ENCODE results near the gene PGGT1B.
"Not testable (repeated sequence)": the region's sequence is repeated elsewhere in the genome, so short reads cannot be mapped to it uniquely, and the experiment has no call there.

PGGT1B gene

GRCh38 chr5:115257981-115258380 lies 4.7 kb downstream of the PGGT1B start:
- no peak for DNase-seq

DNA sequence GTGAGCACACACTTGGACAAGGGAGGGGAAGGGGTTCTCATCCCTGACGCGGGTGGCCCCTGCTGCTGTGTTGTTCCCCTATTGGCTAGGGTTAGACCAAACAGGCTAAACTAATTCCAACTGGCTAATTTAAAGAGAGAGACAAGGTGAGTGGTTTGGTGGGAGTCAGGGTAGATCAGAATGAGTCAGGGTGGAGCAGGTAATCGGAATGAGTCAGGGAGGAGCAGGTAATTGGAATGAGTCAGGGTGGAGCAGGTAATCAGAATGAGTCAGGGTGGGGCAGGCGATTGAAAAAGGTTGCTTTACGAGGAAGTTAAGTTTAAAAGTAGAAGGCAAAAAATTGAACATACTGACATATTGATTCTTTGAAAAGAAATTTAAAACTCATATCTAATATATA lies 13.3 kb downstream of the PGGT1B start:
- not testable (repeated sequence) for DNase-seq

DNA sequence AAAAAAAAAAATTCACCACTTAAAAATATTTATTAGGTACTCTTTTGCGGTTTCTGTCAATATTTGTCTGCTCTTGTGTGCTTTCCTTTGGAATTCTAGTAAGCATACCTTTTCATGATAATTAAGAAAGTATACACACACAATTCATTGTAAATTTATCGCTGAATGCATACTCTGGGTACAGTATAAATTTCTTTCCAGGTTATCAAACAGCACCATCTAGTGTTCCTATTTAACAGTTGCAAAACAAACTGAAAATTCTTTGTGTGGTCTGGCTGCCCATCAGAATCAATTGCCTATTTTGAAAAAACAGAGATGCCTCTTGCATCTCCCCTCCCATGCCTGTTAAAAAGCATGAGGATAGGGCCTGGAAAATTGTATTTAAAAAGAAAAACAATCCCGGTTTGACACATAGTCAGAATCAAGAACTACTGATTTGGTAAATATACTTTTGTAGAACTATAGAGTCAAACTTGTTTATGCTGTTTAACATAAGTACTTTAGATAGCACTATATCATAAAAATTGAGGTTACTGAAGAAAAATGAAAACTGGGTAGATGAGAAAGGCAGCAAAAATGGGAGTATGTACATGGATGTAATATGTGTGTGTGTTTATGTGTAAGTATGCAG lies 16.2 kb downstream of the PGGT1B start:
- DNase-seq = peak; percentile 12 to 42

DNA sequence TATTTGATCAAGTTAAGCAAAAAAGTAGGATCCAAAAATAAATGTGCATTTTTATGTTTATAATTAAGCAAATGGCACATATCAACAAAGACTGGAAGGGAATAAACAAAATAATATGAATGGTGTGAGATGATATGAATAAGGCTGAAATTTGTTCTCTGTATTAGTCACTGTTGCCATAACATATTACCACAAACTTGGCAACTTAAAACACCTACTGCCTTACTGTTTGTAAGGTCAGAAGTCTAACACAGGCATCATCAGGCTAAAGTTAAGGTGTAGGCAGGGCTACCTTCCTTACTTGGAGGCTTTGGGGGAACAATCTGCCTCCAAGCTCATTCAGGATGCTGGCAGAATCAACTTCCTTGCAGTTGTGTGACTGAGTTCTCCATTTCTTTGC lies 19.3 kb downstream of the PGGT1B start:
- no peak for DNase-seq

DNA sequence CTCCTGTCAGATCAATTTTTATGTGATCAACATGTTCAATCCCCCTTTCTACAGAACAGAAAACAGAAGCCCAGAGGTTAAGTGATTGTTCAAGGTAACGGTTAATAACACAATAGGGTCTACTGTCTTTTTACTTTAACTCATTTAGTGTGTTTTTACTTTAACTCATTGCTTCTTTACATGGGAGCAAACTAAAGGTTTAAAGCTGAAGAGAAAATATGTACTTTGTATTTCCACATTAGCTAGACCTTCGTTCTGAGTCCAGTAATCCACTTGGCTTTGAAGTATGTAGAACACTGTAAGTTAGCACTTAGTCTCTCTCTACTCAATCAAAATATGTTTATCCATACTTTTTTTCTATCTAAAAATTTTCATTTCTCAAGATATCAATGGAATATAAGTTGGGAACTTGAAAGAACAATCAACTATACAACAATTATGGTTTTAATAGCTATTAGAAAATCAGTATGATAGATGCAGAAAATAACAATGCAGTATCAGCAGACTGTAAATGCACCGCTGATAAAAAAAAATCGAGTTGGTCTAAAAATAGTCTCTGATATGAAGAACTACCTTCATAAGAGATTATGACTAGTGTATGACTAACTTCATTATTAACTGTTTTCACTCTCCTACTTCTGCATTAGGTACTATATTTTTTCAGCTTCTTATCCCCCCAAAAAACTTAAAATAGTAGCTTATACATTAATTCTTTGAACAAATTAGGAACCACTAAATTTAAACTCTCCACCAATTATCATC lies 20.6 kb downstream of the PGGT1B start:
- DNase-seq = no peak

- DNase-seq = no peak
Measured at GRCh38 chr5:115237066-115237465, 25.6 kb downstream of the PGGT1B start.

DNA sequence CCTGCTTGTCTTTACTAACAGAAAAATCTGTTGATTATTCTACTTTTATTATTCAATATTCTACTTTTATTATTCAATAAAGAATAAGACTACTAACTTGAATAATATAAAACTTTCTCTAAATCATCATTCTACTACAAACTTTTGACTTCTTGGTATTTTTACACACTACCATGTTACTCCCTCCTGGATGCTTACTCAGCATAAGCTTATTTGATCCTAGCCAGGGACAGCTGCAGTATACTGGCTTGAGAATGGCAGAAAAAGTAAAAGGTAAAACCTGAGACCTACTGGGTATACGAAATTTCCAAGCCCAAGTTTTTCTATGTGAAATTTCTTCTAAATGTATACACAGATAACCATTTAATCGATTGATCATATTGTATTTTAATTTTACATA lies 26.1 kb downstream of the PGGT1B start:
- DNase-seq = no peak

GRCh38 chr5:115231598-115231997 lies 31.1 kb downstream of the PGGT1B start:
- no peak for DNase-seq

GRCh38 chr5:115229606-115230005 lies 33.1 kb downstream of the PGGT1B start:
- peak; percentile 41 to 55 for DNase-seq

GRCh38 chr5:115227281-115227680 lies 35.4 kb downstream of the PGGT1B start:
- no peak for DNase-seq

- no peak for DNase-seq
Measured at GRCh38 chr5:115214541-115214940, 48.1 kb downstream of the PGGT1B start.

DNA sequence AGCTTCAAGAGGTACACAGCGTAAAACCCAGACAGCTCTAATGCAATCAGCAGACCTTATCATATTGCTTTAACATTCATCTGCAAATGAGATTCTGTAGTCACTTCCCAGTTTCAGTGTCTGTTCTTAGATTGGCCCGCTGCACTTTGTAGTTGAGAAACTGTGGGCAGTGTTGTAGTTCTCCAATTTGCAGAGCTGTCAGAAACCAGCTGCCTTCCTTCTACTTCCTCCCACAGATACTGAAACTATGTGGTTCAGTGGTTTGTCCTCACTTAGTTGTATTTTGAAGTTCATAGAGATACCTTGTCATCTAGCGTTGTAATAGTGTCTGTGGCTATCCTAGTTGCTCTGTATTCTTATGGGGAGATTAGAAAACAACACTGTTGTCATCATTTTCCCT lies 53.4 kb downstream of the PGGT1B start:
- peak; percentile 94 to 96 for DNase-seq

GRCh38 chr5:115202952-115203351 lies 59.7 kb downstream of the PGGT1B start:
- no peak for DNase-seq

DNA sequence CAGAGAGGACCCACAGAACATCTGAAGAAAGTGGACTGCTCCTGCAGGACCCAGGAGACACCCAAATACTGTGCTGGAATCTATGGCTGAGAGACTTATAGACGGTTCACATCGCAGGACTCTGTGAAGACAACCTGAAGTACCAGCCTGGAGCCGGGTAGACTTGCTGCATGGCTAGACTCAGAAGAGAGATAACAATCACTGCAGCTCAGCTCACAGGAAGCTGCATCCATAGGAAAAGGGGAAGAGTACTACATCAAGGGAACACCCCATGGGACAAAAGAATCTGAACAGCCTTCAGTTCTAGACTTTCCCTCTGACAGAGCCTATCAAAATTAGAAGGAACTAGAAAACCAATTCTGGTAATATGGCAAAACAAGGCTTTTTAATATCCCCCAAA lies 66.5 kb downstream of the PGGT1B start:
- DNase-seq = no peak

DNA sequence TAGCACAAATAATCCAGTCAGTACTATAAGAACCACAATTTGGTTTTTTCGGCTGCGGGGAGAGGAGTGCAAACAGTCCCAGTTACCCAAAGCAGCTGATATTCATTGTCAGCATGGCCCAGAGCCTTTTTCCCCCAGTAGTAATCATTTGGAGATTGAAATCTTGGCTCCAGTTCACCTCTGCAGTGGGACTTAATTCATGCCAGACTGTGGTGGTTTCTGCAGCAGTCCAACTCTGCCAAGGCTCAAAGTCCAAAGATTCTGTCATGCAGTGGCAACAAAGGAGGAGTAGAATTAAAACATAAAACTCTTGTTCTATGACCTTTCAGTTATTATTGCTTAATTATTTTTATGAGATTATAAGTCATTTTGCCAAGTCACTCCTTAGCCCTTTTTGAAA lies 68.0 kb downstream of the PGGT1B start:
- DNase-seq = no peak

DNA sequence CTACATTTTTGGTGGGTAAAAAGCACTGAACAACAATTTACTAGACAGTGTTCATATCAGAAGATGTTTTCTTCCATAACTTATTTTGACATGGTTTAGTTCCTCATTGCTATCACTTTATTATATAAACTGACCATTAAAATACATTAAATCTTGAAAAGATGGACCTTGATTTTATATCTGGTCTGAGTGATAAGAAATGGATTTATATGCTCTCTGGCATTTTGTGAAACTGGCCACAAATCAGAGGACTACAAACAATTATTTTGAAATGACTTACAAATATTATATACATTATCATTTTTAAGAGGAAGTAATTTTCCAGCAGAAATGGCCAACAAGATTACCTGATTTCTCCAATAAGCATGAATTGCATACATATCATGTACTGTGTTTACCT lies 69.4 kb downstream of the PGGT1B start:
- DNase-seq = no peak

DNA sequence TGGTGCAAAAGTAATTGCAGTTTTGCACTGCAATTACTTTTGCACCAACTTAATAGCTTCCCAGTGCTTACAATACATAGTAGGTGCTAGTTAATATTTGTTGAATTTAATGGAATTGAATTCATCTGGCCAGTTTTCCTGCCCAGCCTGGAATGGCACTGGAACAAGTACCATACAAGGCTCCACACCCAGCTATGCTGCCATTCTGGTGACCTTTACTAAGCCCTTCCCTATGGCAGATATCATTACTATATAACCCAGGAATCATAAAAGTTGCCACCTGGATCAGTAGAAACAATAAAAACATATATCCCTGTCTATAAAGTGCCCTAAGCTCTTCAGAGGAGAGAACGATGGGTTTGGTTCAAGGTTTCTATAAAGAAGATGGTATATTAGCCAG lies 70.6 kb downstream of the PGGT1B start:
- no peak for DNase-seq

- DNase-seq = no peak
Measured at GRCh38 chr5:115191474-115192031, 71.1 kb downstream of the PGGT1B start.

DNA sequence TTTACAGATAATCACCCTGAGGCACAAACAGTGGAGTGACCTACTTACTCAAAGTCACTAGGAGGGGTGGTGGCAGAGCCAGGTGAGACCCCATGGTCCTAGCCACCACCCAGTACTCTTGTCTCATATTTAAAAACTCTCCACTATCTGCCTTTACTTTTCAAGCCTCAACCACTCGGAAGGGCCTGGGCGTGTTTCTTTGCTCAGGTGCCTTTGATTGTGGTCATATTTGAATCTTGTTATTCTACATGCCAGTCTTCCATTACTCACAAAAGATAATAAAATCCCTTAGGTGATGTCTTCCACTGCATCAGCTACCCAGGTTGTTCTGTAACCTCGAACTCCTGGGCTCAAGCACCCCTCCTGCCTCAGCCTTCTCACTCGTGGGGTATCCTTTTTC lies 72.3 kb downstream of the PGGT1B start:
- DNase-seq = no peak

- no peak for DNase-seq
Measured at GRCh38 chr5:115189866-115190265, 72.8 kb downstream of the PGGT1B start.

GRCh38 chr5:115186794-115187193 lies 75.9 kb downstream of the PGGT1B start:
- no peak for DNase-seq

DNA sequence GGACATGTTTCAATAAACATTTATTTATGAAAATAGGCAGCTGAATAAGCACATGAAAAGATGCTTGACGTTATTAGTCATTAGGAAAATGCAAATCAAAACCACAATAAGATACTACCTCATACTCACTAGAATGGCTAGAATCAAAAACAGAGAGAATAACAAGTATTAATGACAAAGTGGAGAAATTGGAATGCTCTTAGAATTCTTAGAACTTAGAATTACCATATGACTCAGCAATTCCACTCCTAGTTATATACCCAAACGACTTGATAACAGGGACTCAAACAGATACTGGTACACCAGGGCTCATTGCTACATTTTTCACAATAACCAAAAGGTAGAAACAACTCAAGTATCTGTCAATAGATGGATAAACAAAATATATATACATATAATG lies 77.9 kb downstream of the PGGT1B start:
- no peak for DNase-seq

DNA sequence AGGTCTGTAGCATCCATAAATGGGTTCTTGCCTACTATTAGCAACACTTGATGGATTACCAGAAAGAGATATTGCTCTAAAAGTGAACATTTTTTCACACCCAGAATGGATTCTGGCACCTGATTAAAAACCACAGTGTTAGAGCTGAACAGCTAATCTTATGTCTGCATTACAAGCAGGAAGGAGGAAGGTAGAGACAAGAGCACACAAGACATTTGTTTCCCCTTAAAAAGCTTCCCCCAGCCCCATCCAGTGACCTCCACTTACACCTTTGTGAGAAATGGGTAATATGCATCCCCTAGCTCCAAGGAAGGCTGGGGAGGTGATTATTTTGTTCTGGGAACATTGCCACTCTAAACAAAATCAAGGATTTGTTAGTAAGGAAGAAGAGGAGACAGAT lies 80.9 kb downstream of the PGGT1B start:
- DNase-seq = no peak

GRCh38 chr5:115180165-115180709 lies 82.4 kb downstream of the PGGT1B start:
- peak in 1 of 2 donors; percentile 13 for DNase-seq

All from inflammatory macrophage (primary cell).